IPS-NIHi11 (cell line): ENCODE results near the gene P2RY12.

Source experiments
- DNase-seq: peaks from one replicate; pipeline ENCODE4 v3.0.0; 2012; ENCODE audit warnings: mixed read lengths, low spot score

Gene P2RY12

DNA sequence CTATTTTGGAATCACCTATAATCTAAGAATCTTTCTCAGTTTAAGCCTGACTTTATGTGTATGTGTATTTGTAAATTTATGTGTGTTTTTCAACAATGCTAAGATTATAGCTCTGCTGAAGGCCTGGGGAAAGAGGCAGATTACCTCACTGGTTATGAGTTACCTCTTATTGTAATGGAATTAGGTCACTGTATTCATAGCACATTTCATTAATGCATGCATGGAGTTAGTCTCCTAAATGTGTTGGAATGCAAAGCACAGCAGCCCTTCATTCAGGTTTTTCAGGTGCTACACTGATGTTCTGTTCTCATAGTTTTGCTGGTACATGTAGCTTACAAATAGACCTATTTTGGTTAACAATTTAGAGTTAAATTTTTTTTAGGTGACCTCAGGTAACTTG, 77.4 kb downstream of the P2RY12 start:
- DNase-seq = no peak

GRCh38 chr3:151306168-151306810, 78.3 kb downstream of the P2RY12 start:
- DNase-seq = no peak

DNA sequence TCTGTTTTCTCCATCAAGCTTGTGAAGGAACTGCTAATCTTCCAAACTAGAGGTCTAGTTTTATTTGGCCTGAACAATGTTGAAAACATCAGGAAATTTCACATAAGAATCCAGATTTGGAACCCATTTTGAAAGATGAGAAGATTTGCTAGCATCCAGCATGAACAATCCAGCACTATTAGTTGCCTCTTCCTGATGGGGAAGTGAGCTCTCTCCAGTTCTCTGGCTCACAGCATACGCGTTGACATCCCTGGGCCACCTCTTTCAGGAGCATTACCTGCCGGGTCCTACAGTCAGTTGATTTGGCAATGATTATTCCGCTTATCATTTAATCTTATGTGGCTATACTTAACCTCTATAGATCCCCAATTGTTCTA, 78.8 kb downstream of the P2RY12 start:
- DNase-seq = no peak

DNA sequence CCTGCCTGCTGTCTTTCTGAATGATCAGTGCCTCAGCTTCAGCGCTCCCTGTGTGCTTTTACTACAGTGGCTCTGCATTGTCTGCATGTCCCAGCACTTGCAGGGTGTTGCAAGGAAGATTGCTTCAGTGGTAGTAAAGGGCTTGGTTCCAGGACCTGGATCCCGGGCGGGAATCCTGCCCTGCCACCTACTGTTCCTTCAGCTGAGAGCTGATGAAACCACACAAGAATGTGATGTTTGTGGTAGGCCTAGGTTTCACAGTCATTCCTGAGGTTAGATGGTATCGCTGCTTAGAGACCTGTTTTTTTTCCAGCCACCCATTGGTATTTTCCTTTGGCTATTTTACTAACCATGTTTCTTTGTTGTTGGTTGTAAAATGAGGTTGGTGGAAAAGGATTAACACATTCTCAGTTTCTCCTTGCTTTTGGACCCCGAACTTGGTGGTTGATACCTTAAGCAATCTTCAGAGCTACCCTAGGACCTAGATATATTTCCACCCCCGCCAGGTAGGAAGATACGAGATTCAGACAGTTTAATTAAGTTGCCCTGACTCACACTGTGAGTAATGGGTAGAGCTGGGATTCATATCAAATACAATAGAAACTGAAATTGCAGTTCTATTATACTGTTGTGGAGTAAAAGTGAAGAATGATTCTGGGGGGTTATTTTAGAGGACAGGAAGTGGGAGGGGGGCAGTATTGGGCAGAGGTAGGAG, 79.3 kb downstream of the P2RY12 start:
- peak; percentile 81 for DNase-seq

- DNase-seq = no peak
Observed at GRCh38 chr3:151303751-151304150, 80.8 kb downstream of the P2RY12 start.

DNA sequence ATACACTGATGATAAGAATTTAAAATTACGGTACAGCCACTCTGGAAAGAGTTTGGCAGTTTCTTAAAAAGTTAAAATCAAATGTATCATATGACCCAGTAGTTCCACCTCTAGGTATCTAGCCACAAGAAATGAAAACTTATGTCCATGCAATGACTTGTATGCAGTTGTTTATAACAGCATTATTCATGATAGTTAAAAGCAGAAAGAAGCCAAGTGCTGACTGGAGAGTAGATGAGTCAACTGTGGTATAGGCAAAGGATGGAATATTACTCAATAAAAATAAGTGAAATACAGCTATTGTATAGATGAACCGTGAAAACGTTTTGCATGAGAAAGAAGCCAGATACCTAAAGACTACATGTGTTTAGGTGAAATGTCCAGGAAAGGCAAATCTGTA, 82.8 kb downstream of the P2RY12 start:
- DNase-seq = no peak

DNA sequence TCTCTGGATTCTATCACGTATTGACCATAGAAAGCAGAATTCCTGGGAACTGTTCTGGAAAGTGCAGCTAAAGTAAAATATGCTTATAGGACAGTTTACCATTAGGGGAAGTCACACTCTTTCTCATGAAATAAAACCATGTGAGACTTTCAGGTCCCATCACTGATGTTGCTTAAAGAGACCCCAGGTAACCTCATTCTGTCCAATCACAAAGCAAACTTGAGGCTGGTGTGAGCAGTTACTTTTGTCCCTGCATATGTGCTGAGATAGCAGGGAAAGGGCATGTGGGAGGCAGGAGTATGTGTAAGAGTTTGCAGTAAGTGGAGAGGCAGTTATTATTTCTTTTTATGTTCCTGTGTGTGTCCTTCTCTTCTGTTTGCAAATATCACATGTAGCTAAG, 84.0 kb downstream of the P2RY12 start:
- no peak for DNase-seq

DNA sequence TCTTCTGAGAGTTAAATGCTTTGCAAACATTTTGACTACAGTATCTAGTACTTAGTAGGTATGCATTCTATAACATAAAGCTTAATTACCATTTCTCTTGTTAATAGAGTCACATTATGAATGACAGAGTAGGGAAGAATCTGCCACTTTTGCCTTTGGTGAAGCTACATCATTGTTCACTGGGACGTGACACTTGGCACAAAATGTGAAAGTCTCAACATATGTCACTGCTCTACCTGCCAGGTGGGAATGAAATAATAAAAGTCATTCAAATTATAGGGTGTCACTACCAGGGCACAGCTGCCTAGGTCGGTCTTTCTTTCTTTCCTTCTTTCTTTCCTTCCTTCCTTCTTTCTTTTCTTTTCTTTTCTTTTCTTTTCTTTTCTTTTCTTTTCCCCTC, 85.5 kb downstream of the P2RY12 start:
- no peak for DNase-seq

- DNase-seq = no peak
Observed at GRCh38 chr3:151297429-151297828, 87.1 kb downstream of the P2RY12 start.

- DNase-seq = no peak
Observed at GRCh38 chr3:151296226-151296625, 88.3 kb downstream of the P2RY12 start.

- no peak for DNase-seq
Observed at GRCh38 chr3:151293127-151293526, 91.4 kb downstream of the P2RY12 start.

DNA sequence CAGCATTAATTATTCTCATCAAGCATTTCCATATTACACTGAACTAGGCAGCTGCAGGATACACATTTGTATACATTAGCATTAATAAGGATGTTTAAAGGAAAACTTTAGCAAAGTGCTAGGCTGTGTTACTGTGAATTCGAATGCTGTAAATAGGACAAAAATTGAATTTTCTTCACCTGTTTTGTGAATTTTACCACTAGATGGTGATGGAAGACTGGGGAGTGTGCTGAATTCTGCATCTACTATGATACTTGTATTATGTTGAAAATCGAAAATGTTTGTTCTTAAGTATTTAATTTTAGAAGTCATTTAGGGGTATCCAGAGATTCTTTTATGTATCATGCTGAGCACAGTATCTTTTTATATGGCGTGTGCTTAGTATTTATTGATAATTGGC, 93.9 kb downstream of the P2RY12 start:
- DNase-seq = no peak

DNA sequence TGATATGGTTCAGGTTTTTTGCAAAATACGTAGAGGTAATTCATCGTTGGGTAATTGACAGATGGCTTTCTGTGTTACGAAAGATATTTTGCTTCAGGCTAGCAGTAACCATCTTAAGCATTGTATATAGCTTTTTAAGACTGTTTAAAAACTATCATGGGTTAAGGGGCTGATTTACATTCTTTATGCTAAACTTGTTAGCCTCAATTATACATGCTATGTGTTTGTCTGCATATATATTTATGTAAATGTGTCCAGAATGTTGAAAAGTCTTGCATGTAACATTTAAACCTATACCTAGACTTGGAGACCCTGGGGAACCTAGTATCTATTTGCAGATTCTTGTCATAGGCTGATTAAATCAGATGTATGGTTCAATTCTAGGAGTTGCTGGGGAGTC, 95.1 kb downstream of the P2RY12 start:
- no peak for DNase-seq
